ENCODE results near the gene LHFPL6.

Gene LHFPL6

DNA sequence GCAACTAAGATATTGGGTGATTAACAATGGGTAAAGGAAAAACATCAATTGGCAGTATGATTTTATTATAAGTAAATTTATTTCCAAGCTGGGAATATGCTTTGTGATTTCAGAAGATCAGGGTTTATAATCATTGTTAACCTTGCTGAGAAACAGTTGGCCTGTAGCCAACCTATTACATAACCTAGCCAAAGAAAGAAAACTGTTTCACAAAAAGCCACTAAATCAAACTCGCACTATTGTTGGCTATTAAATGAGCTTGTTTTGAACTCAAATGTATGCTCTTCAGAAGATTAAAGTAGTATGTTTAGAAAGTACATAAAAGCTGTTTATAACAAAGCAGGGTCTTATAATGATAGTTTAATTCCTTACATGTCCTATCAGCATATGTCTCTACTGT is 151.7 kb downstream of the LHFPL6 start:
- Histone ChIP-seq H3K4me1 (ENCODE audit: control insufficient read depth, insufficient read depth, low read length, unreplicated experiment) (peaks cover 13% of the 10 kb centered on the region), H3K79me2 (ENCODE audit: control insufficient read depth, insufficient read depth, low read length, unreplicated experiment) (peaks cover 5% of the 10 kb centered on the region), H3K27ac (ENCODE audit: low read depth, low read length) (no peak overlapping the region), H3K4me3 (ENCODE audit: low read depth, low read length) (no peak overlapping the region), H3K36me3 (ENCODE audit: insufficient read depth, low read length) (no peaks in the 10 kb centered on the region), H3K27me3 (ENCODE audit: insufficient read depth, low read length) (no peaks in the 10 kb centered on the region), H2AFZ (ENCODE audit: low read length, unreplicated experiment) (no peak overlapping the region)

DNA sequence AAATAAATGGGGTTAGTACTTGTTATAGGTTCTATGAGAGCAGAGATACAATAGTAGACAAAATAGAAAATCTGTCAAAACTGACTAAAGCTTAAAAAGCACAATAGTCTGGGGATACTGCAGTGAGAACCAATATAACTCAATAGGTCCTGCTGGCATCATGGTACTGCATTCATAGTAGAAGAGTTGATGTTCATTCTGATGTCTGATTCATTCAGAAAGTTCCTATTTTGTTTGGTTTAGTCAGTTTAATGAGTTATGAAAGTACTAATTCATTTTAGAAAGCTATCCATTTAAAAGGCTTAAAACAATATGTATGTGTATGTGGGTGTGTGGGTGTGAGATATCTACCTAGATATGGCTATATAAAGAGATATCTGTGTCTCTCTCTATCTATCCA is 152.8 kb downstream of the LHFPL6 start:
- no peak overlapping the region for H2AFZ ChIP-seq (ENCODE audit: low read length, unreplicated experiment)
- H3K27ac ChIP-seq (ENCODE audit: low read depth, low read length) = no peak overlapping the region
- no peaks in the 10 kb centered on the region for H3K27me3 ChIP-seq (ENCODE audit: insufficient read depth, low read length)
- peaks cover 5% of the 10 kb centered on the region for H3K79me2 ChIP-seq (ENCODE audit: control insufficient read depth, insufficient read depth, low read length, unreplicated experiment)
- peaks cover 13% of the 10 kb centered on the region for H3K4me1 ChIP-seq (ENCODE audit: control insufficient read depth, insufficient read depth, low read length, unreplicated experiment)
- no peak overlapping the region for H3K4me3 ChIP-seq (ENCODE audit: low read depth, low read length)
- H3K36me3 ChIP-seq (ENCODE audit: insufficient read depth, low read length) = no peaks in the 10 kb centered on the region

DNA sequence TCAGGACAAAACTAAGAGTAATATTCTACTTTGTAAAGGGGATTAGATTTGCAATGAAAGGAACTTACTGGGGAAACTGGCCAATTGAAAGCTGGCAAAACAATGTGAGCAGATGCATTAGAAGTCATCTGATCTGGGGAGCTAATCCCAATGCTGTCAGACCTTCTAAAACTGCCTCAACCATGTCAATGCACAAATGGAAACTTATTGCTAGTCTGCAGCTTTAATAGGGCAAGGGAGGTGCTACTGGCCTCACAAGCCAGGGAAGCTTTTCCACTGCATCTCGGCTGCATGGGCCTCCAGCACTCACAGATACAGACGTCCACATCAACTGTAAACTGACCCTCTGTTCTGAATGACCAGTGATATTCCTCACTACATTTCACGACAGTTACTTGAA is 154.2 kb downstream of the LHFPL6 start:
- H3K4me1 ChIP-seq (ENCODE audit: control insufficient read depth, insufficient read depth, low read length, unreplicated experiment) = peaks cover 13% of the 10 kb centered on the region
- H3K79me2 ChIP-seq (ENCODE audit: control insufficient read depth, insufficient read depth, low read length, unreplicated experiment) = peaks cover 5% of the 10 kb centered on the region
- no peaks in the 10 kb centered on the region for H3K36me3 ChIP-seq (ENCODE audit: insufficient read depth, low read length)

DNA sequence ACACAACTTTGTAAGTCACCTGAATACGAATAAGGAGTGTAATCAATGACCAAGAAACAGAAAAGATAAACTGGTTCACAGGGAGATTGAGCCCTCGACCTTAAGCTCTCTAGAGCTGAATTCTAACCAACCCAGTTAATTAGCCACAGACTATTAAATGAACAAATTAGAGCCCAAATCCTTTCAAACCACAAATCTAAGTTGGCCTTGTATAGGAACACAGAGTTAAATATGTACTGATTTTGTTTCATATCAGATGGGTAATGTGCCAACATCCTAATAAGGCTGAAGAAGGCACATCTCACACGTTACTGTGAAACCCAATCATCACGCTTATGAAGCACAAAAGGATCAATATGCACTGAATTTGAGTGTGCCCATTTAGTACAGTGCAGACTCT is 156.1 kb downstream of the LHFPL6 start:
- H3K27me3 ChIP-seq (ENCODE audit: insufficient read depth, low read length) = no peaks in the 10 kb centered on the region
- no peak overlapping the region for H3K4me3 ChIP-seq (ENCODE audit: low read depth, low read length)
- H3K4me1 ChIP-seq (ENCODE audit: control insufficient read depth, insufficient read depth, low read length, unreplicated experiment) = peaks cover 5% of the 10 kb centered on the region
- H3K79me2 ChIP-seq (ENCODE audit: control insufficient read depth, insufficient read depth, low read length, unreplicated experiment) = peaks cover 5% of the 10 kb centered on the region
- H3K27ac ChIP-seq (ENCODE audit: low read depth, low read length) = no peak overlapping the region
- H2AFZ ChIP-seq (ENCODE audit: low read length, unreplicated experiment) = no peak overlapping the region
- no peaks in the 10 kb centered on the region for H3K36me3 ChIP-seq (ENCODE audit: insufficient read depth, low read length)

More for the DNA sequence above, 154.2 kb downstream of the LHFPL6 start:
- H2AFZ ChIP-seq (ENCODE audit: low read length, unreplicated experiment) = no peak overlapping the region
- no peaks in the 10 kb centered on the region for H3K27me3 ChIP-seq (ENCODE audit: insufficient read depth, low read length)
- H3K27ac ChIP-seq (ENCODE audit: low read depth, low read length) = no peak overlapping the region
- H3K4me3 ChIP-seq (ENCODE audit: low read depth, low read length) = no peak overlapping the region

DNA sequence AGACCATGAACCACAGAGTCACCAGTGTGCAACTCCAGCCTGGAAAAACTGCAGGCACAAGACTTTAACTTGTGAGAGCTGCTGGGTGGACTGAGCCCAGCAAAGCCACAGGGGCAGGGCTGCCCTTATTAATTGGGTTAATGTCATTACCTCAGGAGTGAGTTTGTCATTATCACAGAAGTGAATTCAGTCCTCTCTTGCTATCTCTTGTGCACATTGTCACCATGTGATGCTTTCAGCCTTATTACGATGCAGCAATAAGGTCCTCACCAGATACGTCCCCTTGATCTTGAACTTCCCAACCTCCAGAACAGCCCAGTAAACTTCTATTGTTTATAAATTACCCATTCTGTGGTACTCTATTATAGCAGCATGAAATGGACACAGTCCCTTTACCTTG is 158.1 kb downstream of the LHFPL6 start:
- no peak overlapping the region for H3K4me3 ChIP-seq (ENCODE audit: low read depth, low read length)
- no peak overlapping the region for H3K27ac ChIP-seq (ENCODE audit: low read depth, low read length)
- no peaks in the 10 kb centered on the region for H3K27me3 ChIP-seq (ENCODE audit: insufficient read depth, low read length)
- H2AFZ ChIP-seq (ENCODE audit: low read length, unreplicated experiment) = no peak overlapping the region
- H3K4me1 ChIP-seq (ENCODE audit: control insufficient read depth, insufficient read depth, low read length, unreplicated experiment) = no peaks in the 10 kb centered on the region
- peaks cover 2% of the 10 kb centered on the region for H3K79me2 ChIP-seq (ENCODE audit: control insufficient read depth, insufficient read depth, low read length, unreplicated experiment)
- H3K36me3 ChIP-seq (ENCODE audit: insufficient read depth, low read length) = no peaks in the 10 kb centered on the region

DNA sequence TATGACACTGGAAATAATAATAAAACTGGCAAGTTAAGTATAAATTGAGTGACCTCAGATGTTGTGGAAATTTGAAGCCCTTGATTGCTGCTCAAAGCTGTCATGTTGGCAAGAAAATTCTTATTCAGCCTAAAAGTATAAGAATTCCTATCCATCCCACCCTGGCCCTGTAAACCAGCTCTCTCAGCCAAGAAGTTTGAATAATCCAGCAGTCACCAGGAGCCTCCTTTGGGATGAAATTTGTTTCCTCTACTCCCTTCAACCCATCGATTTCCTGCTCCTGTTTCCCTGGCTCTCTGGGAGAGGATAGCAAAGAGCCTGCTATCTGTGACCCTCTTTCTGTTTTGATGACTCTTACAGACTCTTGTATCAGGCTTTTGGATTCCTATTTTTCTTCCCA is 169.3 kb downstream of the LHFPL6 start:
- H3K36me3 ChIP-seq (ENCODE audit: insufficient read depth, low read length) = no peaks in the 10 kb centered on the region
- H3K27me3 ChIP-seq (ENCODE audit: insufficient read depth, low read length) = no peaks in the 10 kb centered on the region
- no peaks in the 10 kb centered on the region for H3K79me2 ChIP-seq (ENCODE audit: control insufficient read depth, insufficient read depth, low read length, unreplicated experiment)
- H3K4me1 ChIP-seq (ENCODE audit: control insufficient read depth, insufficient read depth, low read length, unreplicated experiment) = no peaks in the 10 kb centered on the region
- no peak overlapping the region for H2AFZ ChIP-seq (ENCODE audit: low read length, unreplicated experiment)
- H3K27ac ChIP-seq (ENCODE audit: low read depth, low read length) = no peak overlapping the region
- H3K4me3 ChIP-seq (ENCODE audit: low read depth, low read length) = no peak overlapping the region

DNA sequence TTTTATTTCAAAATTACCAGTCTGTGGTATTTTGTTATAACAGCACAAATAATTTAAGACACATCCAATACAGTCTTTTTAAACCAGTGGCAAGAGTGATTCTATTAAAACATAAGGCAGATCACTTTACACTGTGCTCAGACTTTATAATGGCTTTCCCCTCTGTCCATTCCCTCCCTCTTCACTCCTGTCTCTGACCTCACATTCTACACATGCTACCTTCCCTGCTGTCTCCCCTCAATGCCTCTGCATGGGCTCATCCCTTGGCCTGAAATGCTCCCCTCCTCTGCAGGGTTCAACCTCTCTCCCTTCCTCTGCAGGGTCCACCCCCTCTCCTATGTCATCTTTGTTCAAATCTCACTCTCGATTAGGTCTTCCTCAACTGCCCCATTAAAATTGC is 170.8 kb downstream of the LHFPL6 start:
- Histone ChIP-seq H3K79me2 (ENCODE audit: control insufficient read depth, insufficient read depth, low read length, unreplicated experiment) (no peaks in the 10 kb centered on the region), H2AFZ (ENCODE audit: low read length, unreplicated experiment) (no peak overlapping the region), H3K27ac (ENCODE audit: low read depth, low read length) (no peak overlapping the region), H3K4me3 (ENCODE audit: low read depth, low read length) (no peak overlapping the region), H3K4me1 (ENCODE audit: control insufficient read depth, insufficient read depth, low read length, unreplicated experiment) (no peaks in the 10 kb centered on the region), H3K27me3 (ENCODE audit: insufficient read depth, low read length) (no peaks in the 10 kb centered on the region), H3K36me3 (ENCODE audit: insufficient read depth, low read length) (no peaks in the 10 kb centered on the region)

DNA sequence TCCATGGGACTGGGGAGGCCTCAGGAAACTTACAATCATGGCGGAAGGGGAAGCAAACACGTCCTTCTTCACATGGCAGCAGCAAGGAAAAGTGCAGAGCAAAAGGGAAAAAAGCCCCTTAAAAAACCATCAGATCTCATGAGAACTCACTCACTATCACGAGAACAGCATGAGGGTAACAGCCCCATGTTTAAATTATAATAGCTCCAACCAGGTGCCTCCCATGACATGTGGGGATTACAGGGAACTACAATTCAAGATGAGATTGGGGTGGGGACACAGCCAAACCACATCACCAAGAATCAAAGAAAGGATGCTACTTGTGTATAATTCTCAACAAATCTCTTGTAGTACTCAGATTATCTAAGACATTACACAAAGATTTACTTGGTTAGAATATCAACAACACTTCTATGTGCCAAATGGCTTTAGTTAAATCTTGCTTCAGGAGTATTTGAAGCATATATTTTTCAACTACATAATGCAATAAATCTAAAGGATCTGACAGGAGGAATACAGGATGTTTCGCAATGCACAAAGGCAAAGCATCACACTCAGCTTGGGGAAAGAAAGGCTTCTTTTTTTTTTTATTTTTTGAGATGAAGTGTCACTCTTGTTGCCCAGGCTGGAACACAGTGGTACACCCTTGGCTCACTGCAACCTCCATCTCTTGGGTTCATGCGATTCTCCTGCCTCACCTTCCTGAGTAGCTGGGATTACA is 180.0 kb downstream of the LHFPL6 start:
- no peak overlapping the region for H2AFZ ChIP-seq (ENCODE audit: low read length, unreplicated experiment)
- peaks cover 3% of the 10 kb centered on the region for H3K79me2 ChIP-seq (ENCODE audit: control insufficient read depth, insufficient read depth, low read length, unreplicated experiment)
- H3K36me3 ChIP-seq (ENCODE audit: insufficient read depth, low read length) = no peaks in the 10 kb centered on the region
- H3K4me1 ChIP-seq (ENCODE audit: control insufficient read depth, insufficient read depth, low read length, unreplicated experiment) = peaks cover 7% of the 10 kb centered on the region
- no peak overlapping the region for H3K27ac ChIP-seq (ENCODE audit: low read depth, low read length)
- no peak overlapping the region for H3K4me3 ChIP-seq (ENCODE audit: low read depth, low read length)
- no peaks in the 10 kb centered on the region for H3K27me3 ChIP-seq (ENCODE audit: insufficient read depth, low read length)

DNA sequence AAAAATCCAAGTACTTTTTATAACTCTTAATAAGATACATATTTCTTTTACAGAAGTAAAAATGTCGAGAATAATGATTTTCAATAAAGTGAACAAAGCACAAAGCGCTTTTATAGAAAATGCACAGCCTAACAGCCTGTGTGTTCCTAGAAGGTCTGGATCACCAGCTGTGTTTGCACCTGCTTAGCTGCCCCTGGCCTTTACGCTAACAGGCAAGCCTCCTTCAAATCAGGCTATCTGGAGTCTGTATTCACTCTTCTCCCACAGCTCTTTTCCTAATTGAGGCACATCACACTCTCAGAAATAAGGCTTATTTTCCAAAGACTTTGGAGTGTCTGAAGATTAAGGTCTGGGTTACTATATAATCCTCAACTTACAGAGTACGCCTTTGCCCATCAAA is 183.1 kb downstream of the LHFPL6 start:
- Histone ChIP-seq H2AFZ (ENCODE audit: low read length, unreplicated experiment) (no peak overlapping the region), H3K27ac (ENCODE audit: low read depth, low read length) (no peak overlapping the region), H3K4me3 (ENCODE audit: low read depth, low read length) (no peak overlapping the region), H3K36me3 (ENCODE audit: insufficient read depth, low read length) (no peaks in the 10 kb centered on the region), H3K4me1 (ENCODE audit: control insufficient read depth, insufficient read depth, low read length, unreplicated experiment) (peaks cover 25% of the 10 kb centered on the region), H3K79me2 (ENCODE audit: control insufficient read depth, insufficient read depth, low read length, unreplicated experiment) (peaks cover 2% of the 10 kb centered on the region), H3K27me3 (ENCODE audit: insufficient read depth, low read length) (no peaks in the 10 kb centered on the region)

DNA sequence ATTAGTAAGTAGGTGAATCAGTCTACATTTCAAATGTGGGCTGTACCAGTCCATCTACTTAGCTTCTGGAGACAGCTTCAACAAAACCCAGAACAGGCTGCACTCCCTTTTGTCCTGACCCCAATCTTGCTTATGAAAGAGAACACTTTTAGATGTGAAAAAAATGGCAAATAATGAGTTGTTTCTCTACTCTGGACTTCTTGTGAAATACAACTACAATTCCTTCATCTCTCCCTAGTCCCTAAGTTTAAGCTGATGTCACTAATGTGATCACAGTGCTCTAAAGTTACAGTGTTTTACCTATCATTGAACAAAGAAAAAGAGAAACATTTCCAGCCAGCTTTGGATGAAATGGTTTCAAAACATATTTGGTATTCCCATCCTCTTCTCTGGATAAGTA is 183.9 kb downstream of the LHFPL6 start:
- Histone ChIP-seq H3K79me2 (ENCODE audit: control insufficient read depth, insufficient read depth, low read length, unreplicated experiment) (no peaks in the 10 kb centered on the region), H3K27me3 (ENCODE audit: insufficient read depth, low read length) (no peaks in the 10 kb centered on the region), H3K4me1 (ENCODE audit: control insufficient read depth, insufficient read depth, low read length, unreplicated experiment) (peaks cover 26% of the 10 kb centered on the region), H2AFZ (ENCODE audit: low read length, unreplicated experiment) (no peak overlapping the region), H3K36me3 (ENCODE audit: insufficient read depth, low read length) (no peaks in the 10 kb centered on the region), H3K4me3 (ENCODE audit: low read depth, low read length) (no peak overlapping the region), H3K27ac (ENCODE audit: low read depth, low read length) (no peak overlapping the region)

DNA sequence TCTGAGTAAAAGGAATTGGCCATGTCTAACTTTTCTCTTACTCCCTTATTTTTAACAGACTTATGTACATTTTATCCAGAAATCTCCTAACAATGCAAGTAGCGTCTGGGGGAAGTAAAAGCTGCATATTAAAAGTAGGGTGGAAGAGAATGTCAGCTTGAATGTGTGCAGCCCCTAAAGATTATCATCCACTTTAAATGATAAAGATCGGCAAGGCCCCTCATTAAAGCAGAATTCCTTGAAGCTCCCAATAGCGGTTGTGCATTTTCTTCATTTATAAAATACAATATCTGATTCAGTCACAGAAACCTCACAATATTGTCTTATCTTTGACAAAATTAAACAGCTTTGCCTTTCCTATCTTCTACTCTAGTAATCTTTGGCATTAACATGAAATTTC is 184.6 kb downstream of the LHFPL6 start:
- Histone ChIP-seq H3K4me3 (ENCODE audit: low read depth, low read length) (no peak overlapping the region), H3K27me3 (ENCODE audit: insufficient read depth, low read length) (no peaks in the 10 kb centered on the region), H2AFZ (ENCODE audit: low read length, unreplicated experiment) (no peak overlapping the region), H3K79me2 (ENCODE audit: control insufficient read depth, insufficient read depth, low read length, unreplicated experiment) (no peaks in the 10 kb centered on the region), H3K4me1 (ENCODE audit: control insufficient read depth, insufficient read depth, low read length, unreplicated experiment) (peaks cover 22% of the 10 kb centered on the region), H3K27ac (ENCODE audit: low read depth, low read length) (no peak overlapping the region), H3K36me3 (ENCODE audit: insufficient read depth, low read length) (no peaks in the 10 kb centered on the region)

Measured in ACC112 (cell line).